Measurements from ENCODE around the gene SLC35B1.

DNA sequence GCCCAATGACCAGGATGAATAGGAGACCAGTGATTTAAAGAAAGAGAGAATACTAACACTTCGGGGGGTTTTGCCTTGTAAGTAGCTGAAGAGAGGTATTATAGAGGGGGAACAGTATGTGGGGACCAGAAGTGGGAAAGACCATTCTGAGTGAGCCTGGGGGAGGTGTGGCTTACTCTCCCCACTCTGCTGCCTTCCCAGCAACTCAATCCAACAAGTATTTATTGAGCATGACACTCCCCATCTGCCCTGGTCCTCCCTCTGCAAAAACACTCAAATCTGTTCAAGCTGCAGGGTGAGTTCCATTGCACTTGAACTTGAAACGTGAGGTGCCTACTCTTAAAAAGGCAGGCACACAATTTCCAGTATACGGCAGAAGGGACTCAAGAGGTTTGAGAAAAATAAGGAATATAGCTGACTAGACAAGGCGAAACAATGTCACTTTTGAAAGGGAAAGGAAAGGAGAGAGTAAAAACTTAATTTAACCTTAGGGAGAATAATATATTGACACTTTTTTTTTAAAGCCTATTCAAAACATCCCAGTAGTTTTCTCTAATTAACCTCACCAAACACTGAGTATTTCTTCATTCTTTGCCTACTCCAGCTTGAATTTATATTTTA is 48.0 kb upstream of the SLC35B1 start:
- TF ChIP-seq SIN3A (IDR thresholded peaks at IDR 0.05; ENCODE audit: borderline replicate concordance, insufficient read depth, low read depth, low read length) (no peak), POLR2AphosphoS5 (IDR thresholded peaks at IDR 0.05; ENCODE audit: low read depth, low read length) (no peak)
- TF ChIP-seq, protein P1, sequence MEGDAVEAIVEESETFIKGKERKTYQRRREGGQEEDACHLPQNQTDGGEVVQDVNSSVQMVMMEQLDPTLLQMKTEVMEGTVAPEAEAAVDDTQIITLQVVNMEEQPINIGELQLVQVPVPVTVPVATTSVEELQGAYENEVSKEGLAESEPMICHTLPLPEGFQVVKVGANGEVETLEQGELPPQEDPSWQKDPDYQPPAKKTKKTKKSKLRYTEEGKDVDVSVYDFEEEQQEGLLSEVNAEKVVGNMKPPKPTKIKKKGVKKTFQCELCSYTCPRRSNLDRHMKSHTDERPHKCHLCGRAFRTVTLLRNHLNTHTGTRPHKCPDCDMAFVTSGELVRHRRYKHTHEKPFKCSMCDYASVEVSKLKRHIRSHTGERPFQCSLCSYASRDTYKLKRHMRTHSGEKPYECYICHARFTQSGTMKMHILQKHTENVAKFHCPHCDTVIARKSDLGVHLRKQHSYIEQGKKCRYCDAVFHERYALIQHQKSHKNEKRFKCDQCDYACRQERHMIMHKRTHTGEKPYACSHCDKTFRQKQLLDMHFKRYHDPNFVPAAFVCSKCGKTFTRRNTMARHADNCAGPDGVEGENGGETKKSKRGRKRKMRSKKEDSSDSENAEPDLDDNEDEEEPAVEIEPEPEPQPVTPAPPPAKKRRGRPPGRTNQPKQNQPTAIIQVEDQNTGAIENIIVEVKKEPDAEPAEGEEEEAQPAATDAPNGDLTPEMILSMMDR (IDR thresholded peaks at IDR 0.05) = no peak
- TF ChIP-seq, protein P2, sequence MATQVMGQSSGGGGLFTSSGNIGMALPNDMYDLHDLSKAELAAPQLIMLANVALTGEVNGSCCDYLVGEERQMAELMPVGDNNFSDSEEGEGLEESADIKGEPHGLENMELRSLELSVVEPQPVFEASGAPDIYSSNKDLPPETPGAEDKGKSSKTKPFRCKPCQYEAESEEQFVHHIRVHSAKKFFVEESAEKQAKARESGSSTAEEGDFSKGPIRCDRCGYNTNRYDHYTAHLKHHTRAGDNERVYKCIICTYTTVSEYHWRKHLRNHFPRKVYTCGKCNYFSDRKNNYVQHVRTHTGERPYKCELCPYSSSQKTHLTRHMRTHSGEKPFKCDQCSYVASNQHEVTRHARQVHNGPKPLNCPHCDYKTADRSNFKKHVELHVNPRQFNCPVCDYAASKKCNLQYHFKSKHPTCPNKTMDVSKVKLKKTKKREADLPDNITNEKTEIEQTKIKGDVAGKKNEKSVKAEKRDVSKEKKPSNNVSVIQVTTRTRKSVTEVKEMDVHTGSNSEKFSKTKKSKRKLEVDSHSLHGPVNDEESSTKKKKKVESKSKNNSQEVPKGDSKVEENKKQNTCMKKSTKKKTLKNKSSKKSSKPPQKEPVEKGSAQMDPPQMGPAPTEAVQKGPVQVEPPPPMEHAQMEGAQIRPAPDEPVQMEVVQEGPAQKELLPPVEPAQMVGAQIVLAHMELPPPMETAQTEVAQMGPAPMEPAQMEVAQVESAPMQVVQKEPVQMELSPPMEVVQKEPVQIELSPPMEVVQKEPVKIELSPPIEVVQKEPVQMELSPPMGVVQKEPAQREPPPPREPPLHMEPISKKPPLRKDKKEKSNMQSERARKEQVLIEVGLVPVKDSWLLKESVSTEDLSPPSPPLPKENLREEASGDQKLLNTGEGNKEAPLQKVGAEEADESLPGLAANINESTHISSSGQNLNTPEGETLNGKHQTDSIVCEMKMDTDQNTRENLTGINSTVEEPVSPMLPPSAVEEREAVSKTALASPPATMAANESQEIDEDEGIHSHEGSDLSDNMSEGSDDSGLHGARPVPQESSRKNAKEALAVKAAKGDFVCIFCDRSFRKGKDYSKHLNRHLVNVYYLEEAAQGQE (IDR thresholded peaks at IDR 0.05; ENCODE audit: insufficient read depth in 1 of 2, low read depth in 2 of 2, low read length in 1 of 2) = no peak

Measured in Panc1 (cell line).